Left lung (tissue), 10 donors: Measurements from ENCODE around the gene SUPT6H. TPM values are rescaled to one million over a fixed set of nuclear protein-coding genes. Genes with fewer than 3 reads are reported as not detected.

Experiments
- ATAC-seq: fragments of 200-7000 bp; cut with Tn5 transposase; one replicate; pipeline ENCODE4 v1.9.1; 2020; ENCODE audit warnings: moderate library complexity
- DNase-seq, 4 donors: peaks; one replicate each; pipeline ENCODE4 v3.0.0-alpha.2; 2013 to 2020
- H3K27ac ChIP-seq, 2 donors: fragments of 200-600 bp; sonication (generic) in 1 of 2; one replicate each; pipeline versions ENCODE4 v1.5.0 to v1.8.0; 2020 to 2021
- H3K27me3 ChIP-seq, 2 donors: fragments of 200-600 bp; sonication (generic) in 1 of 2; one replicate each; pipeline versions ENCODE4 v1.5.0 to v1.8.0; 2020 to 2021
- H3K36me3 ChIP-seq, 2 donors: fragments of 200-600 bp; sonication (generic) in 1 of 2; one replicate each; pipeline versions ENCODE4 v1.5.0 to v1.8.0; 2020 to 2021
- H3K4me1 ChIP-seq, 2 donors: fragments of 200-600 bp; one replicate each; pipeline ENCODE4 v1.8.0; 2021
- H3K4me3 ChIP-seq, 2 donors: fragments of 200-600 bp; sonication (generic) in 1 of 2; one replicate each; pipeline versions ENCODE4 v1.5.0 to v1.8.0; 2020 to 2021; ENCODE audit warnings: mild to moderate bottlenecking in 1 of 2
- H3K9me3 ChIP-seq, 2 donors: fragments of 200-600 bp; sonication (generic) in 1 of 2; one replicate each; pipeline versions ENCODE4 v1.5.0 to v1.8.0; 2020 to 2021
- CTCF ChIP-seq, 2 donors: fragments of 200-600 bp; sonication (generic) in 1 of 2; IDR thresholded peaks; one replicate each; pipeline versions ENCODE4 v1.5.0 to v1.8.0; 2021; ENCODE audit warnings: antibody characterized with exemption in 2 of 2
- intact Hi-C, 2 donors: fragments of 100-400 bp; cut with DNase I; formaldehyde crosslinking; loops; one replicate each; pipeline versions ENCODE4 v1.11.2 to v1.14.2; 2022
- polyA plus RNA-seq, 6 donors: library from polyadenylated mRNA; unstranded; fragments of 120-200 nt; gene quantifications; one replicate each; pipeline ENCODE4 v1.2.1, GENCODE V29; 2013; ENCODE audit not compliant: insufficient read length in 6 of 6
- total RNA-seq, 2 donors: library from RNA; stranded (reverse); fragmentation: NEBNext Ultra II Directional; extraction: Animal tissue kit (Norgen Biotek cat#: 25700); gene quantifications; one replicate each; pipeline ENCODE4 v1.2.1, GENCODE V29; 2021
- donor health status: DM: no; HTN: yes; CAD: no.
- donor health status: DM: no; HTN: no; CAD: no.

The SUPT6H gene
- total and polyA plus RNA-seq, 8 donors, result 55.1 to 76.1 (median 72.9) TPM

- peaks cover 0 to 38% of the 10 kb centered on the region in 2 donors for H3K36me3 ChIP-seq
These were observed 87.0 kb downstream of the SUPT6H start for GRCh38 chr17:28748852-28749515.

GRCh38 chr17:28749516-28750177, 87.6 kb downstream of the SUPT6H start:
- Histone ChIP-seq H3K4me3 (no peak overlapping the region), H3K36me3 (peaks cover 0 to 38% of the 10 kb centered on the region in 2 donors), H3K9me3 (no peaks in the 10 kb centered on the region), H3K4me1 (peaks cover 35 to 58% of the 10 kb centered on the region in 2 donors), H3K27me3 (peaks cover 0 to 16% of the 10 kb centered on the region in 2 donors), H3K27ac (peak overlapping the region; percentile 8 to 39)
- no peak for DNase-seq
- intact Hi-C loops, result no loop called here
- TF ChIP-seq CTCF (IDR thresholded peaks at IDR 0.05), result no peak
- ATAC-seq, result no peak

More at GRCh38 chr17:28748852-28749515, 87.0 kb downstream of the SUPT6H start:
- H3K4me3 ChIP-seq, result no peak overlapping the region
- ATAC-seq (peak; percentile 11), DNase-seq (peak in 1 of 4 donors; percentile 54)
- H3K27me3 ChIP-seq, result peaks cover 0 to 22% of the 10 kb centered on the region in 2 donors
- H3K9me3 ChIP-seq, result no peaks in the 10 kb centered on the region
- TF ChIP-seq CTCF (IDR thresholded peaks at IDR 0.05), result no peak
- peaks cover 35 to 63% of the 10 kb centered on the region in 2 donors for H3K4me1 ChIP-seq
- intact Hi-C loops, result no loop called here
- no peak overlapping the region for H3K27ac ChIP-seq

GRCh38 chr17:28750178-28751047, 88.4 kb downstream of the SUPT6H start:
- Histone ChIP-seq H3K4me3 (no peak overlapping the region), H3K36me3 (peaks cover 0 to 38% of the 10 kb centered on the region in 2 donors), H3K4me1 (peaks cover 35 to 50% of the 10 kb centered on the region in 2 donors), H3K27me3 (peaks cover 0 to 9% of the 10 kb centered on the region in 2 donors), H3K27ac (no peak overlapping the region), H3K9me3 (no peaks in the 10 kb centered on the region)
- ATAC-seq, result peak; percentile 71
- TF ChIP-seq CTCF (IDR thresholded peaks at IDR 0.05), result peak; percentile 99 to 100
- intact Hi-C loops, result no loop called here
- DNase-seq, result peak; percentile 84 to 95 (median 92)

GRCh38 chr17:28751600-28752366, 89.8 kb downstream of the SUPT6H start:
- intact Hi-C loops, result no loop called here
- Histone ChIP-seq H3K4me1 (peaks cover 24 to 37% of the 10 kb centered on the region in 2 donors), H3K36me3 (peaks cover 0 to 40% of the 10 kb centered on the region in 2 donors)

More at GRCh38 chr17:28751600-28752366, 89.8 kb downstream of the SUPT6H start:
- TF ChIP-seq CTCF (IDR thresholded peaks at IDR 0.05), result no peak
- no peak overlapping the region for H3K27ac ChIP-seq
- H3K27me3 ChIP-seq, result no peaks in the 10 kb centered on the region
- no peak for DNase-seq
- no peak for ATAC-seq
- H3K9me3 ChIP-seq, result no peaks in the 10 kb centered on the region
- H3K4me3 ChIP-seq, result no peak overlapping the region

Other genes with a start within 250 kb of the SUPT6H start
- gene SLC13A2, start 188.6 kb upstream of the SUPT6H start, total RNA-seq, result not detected
- under 1 TPM; 0.13 to 0.60 (median 0.42) TPM for gene SLC13A2, start 188.6 kb upstream of the SUPT6H start, polyA plus RNA-seq
- under 1 TPM; 0.18 to 0.29 TPM for gene FOXN1, start 155.9 kb upstream of the SUPT6H start, total RNA-seq
- gene FOXN1, start 155.9 kb upstream of the SUPT6H start, polyA plus RNA-seq, result under 1 TPM; 0.06 to 0.23 (median 0.15) TPM
- 10 to 100 TPM; 25.7 to 28.9 TPM for gene UNC119, start 109.6 kb upstream of the SUPT6H start, total RNA-seq
- 10 to 100 TPM; 29.1 to 36.7 (median 35.9) TPM for gene UNC119, start 109.6 kb upstream of the SUPT6H start, polyA plus RNA-seq
- gene PIGS, start 90.7 kb upstream of the SUPT6H start, total RNA-seq, result 10 to 100 TPM; 59.6 to 63.3 TPM
- gene PIGS, start 90.7 kb upstream of the SUPT6H start, polyA plus RNA-seq, result 10 to 100 TPM; 57.9 to 66.6 (median 64.0) TPM
- 10 to 100 TPM; 10.9 to 15.2 TPM for gene ALDOC, start 85.3 kb upstream of the SUPT6H start, total RNA-seq
- gene ALDOC, start 85.3 kb upstream of the SUPT6H start, polyA plus RNA-seq, result 10 to 100 TPM; 17.7 to 25.5 (median 20.8) TPM
- gene SPAG5, start 63.2 kb upstream of the SUPT6H start, total RNA-seq, result 10 to 100 TPM in 1 of 2 donors, 1 to 10 TPM in 1; 9.5 to 15.2 TPM
- 10 to 100 TPM; 40.4 to 91.5 (median 63.4) TPM for gene SPAG5, start 63.2 kb upstream of the SUPT6H start, polyA plus RNA-seq
- gene RSKR, start 48.0 kb upstream of the SUPT6H start, total RNA-seq, result 10 to 100 TPM in 1 of 2 donors, 1 to 10 TPM in 1; 8.4 to 10.0 TPM
- 10 to 100 TPM; 18.9 to 31.6 (median 26.4) TPM for gene RSKR, start 48.0 kb upstream of the SUPT6H start, polyA plus RNA-seq
- 100 to 1,000 TPM; 139 to 184 TPM for gene BLTP2, start 17.0 kb upstream of the SUPT6H start, total RNA-seq
- 100 to 1,000 TPM in 1 of 6 donors, 10 to 100 TPM in 5; 86.8 to 109 (median 92.7) TPM for gene BLTP2, start 17.0 kb upstream of the SUPT6H start, polyA plus RNA-seq
- 10 to 100 TPM; 57.3 to 58.1 TPM for gene SDF2, start 299 bp upstream of the SUPT6H start, total RNA-seq
- 10 to 100 TPM; 65.3 to 74.6 (median 70.6) TPM for gene SDF2, start 299 bp upstream of the SUPT6H start, polyA plus RNA-seq
- 1 to 10 TPM; 1.9 to 2.0 TPM for gene PROCA1, start 49.7 kb downstream of the SUPT6H start, total RNA-seq
- 1 to 10 TPM; 6.0 to 8.3 (median 7.2) TPM for gene PROCA1, start 49.7 kb downstream of the SUPT6H start, polyA plus RNA-seq
- gene RAB34, start 55.7 kb downstream of the SUPT6H start, total RNA-seq, result 10 to 100 TPM; 79.4 to 79.5 TPM
- 100 to 1,000 TPM; 184 to 213 (median 194) TPM for gene RAB34, start 55.7 kb downstream of the SUPT6H start, polyA plus RNA-seq
- gene RPL23A, start 57.8 kb downstream of the SUPT6H start, total RNA-seq, result 1,000 to 10,000 TPM; 1,170 to 1,265 TPM
- 1,000 to 10,000 TPM; 1,036 to 1,220 (median 1,104) TPM for gene RPL23A, start 57.8 kb downstream of the SUPT6H start, polyA plus RNA-seq
- gene TLCD1, start 64.0 kb downstream of the SUPT6H start, total RNA-seq, result 10 to 100 TPM; 18.4 to 20.7 TPM
- 1 to 10 TPM; 5.7 to 9.3 (median 8.2) TPM for gene TLCD1, start 64.0 kb downstream of the SUPT6H start, polyA plus RNA-seq
- gene NEK8, start 66.6 kb downstream of the SUPT6H start, total RNA-seq, result 1 to 10 TPM; 5.6 to 7.5 TPM
- 1 to 10 TPM; 6.0 to 8.1 (median 7.2) TPM for gene NEK8, start 66.6 kb downstream of the SUPT6H start, polyA plus RNA-seq
- gene TRAF4, start 81.8 kb downstream of the SUPT6H start, total RNA-seq, result 10 to 100 TPM; 66.1 to 81.7 TPM
- gene TRAF4, start 81.8 kb downstream of the SUPT6H start, polyA plus RNA-seq, result 100 to 1,000 TPM in 4 of 6 donors, 10 to 100 TPM in 2; 86.6 to 136 (median 107) TPM
- gene FAM222B, start 180.6 kb downstream of the SUPT6H start, total RNA-seq, result 10 to 100 TPM; 16.5 to 25.4 TPM
- 10 to 100 TPM; 18.4 to 21.0 (median 19.6) TPM for gene FAM222B, start 180.6 kb downstream of the SUPT6H start, polyA plus RNA-seq
- 10 to 100 TPM; 30.0 to 33.4 TPM for gene ERAL1, start 192.8 kb downstream of the SUPT6H start, total RNA-seq
- gene ERAL1, start 192.8 kb downstream of the SUPT6H start, polyA plus RNA-seq, result 10 to 100 TPM; 63.5 to 70.1 (median 65.6) TPM
- 100 to 1,000 TPM in 1 of 2 donors, 10 to 100 TPM in 1; 95.7 to 171 TPM for gene FLOT2, start 235.5 kb downstream of the SUPT6H start, total RNA-seq
- 10 to 100 TPM; 66.3 to 81.5 (median 75.1) TPM for gene FLOT2, start 235.5 kb downstream of the SUPT6H start, polyA plus RNA-seq
- 10 to 100 TPM in 1 of 2 donors, 1 to 10 TPM in 1; 8.8 to 16.9 TPM for gene DHRS13, start 240.9 kb downstream of the SUPT6H start, total RNA-seq
- 1 to 10 TPM; 5.2 to 7.9 (median 6.5) TPM for gene DHRS13, start 240.9 kb downstream of the SUPT6H start, polyA plus RNA-seq